Measurements from ENCODE around the gene HSPA12B. TPM values are rescaled to one million over a fixed set of nuclear protein-coding genes. Genes with fewer than 3 reads are reported as not detected.
A peak's percentile ranks its signal among the peaks of the same experiment; 100 is the strongest.

HSPA12B gene
- total RNA-seq, 1 experiment from 2014 or later = 0.21 TPM

DNA sequence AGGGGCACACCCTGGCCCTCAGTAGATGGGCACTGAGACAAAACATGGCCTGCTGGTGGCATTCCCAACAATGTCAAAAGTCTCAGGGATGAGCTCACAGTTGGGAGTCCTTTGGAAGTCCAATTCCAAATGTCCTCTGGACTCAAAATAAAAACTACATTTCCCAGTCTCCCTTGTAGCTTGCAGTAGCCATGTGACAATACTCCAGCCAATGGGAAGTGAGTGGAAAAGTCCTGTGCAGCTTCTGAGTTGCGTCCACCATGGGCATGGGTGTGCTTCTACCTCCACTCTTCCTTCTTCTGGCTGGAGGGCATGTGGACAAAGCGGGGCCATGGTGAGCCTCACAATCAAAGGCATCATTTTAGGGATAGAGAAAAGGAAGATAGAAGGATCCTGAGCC lies 44.8 kb upstream of the HSPA12B start:
- CTCF ChIA-PET = interaction anchor here (0.6 to 0.7 kb wide), 2 partner anchors 9 to 123 kb away, joined by 4 to 8 read pairs; no protein-coding TSS in a partner anchor
- intact Hi-C loops (cut with micrococcal nuclease; ENCODE audit: unreplicated experiment) (no loop called here), in situ Hi-C loops (cut with HindIII; ENCODE audit: low pct_unique_long_range_greater_than_20kb, low sequenced_read_pairs) (no loop called here)

DNA sequence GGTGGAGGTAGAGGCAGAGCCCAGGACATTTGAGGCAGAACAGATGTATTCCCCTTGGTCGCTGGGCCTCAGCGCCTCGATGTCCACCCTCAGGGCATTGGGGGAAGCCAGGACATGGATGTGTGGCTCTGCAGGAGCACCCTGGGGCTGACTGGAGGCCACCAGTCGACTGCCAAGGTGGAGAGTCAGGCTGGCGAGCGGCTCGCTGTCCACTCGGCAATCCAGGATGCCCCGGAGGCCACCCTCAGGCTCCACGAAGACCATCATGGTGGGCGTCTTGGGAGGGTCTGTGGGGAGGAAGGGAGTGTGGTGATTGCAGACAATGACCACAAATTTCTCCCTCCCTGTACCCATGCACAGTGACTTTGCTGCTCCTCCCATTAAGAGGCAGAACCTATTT lies 42.5 kb upstream of the HSPA12B start:
- in situ Hi-C loops (cut with HindIII; ENCODE audit: low pct_unique_long_range_greater_than_20kb, low sequenced_read_pairs) (no loop called here), intact Hi-C loops (cut with micrococcal nuclease; ENCODE audit: unreplicated experiment) (no loop called here)
- no TSS peak for BruUV-seq (replicated peaks)
- ATAC-seq = no peak
- Histone ChIP-seq H3K4me3 (ENCODE audit: low read depth in 2 of 2, low read length in 2 of 2) (no peak overlapping the region), H3K4me1 (ENCODE audit: control insufficient read depth, insufficient read depth, low read length) (no peaks in the 10 kb centered on the region; the same call in 1 of the 2 replicates), H3K9me3 (ENCODE audit: control insufficient read depth, insufficient read depth, low read depth, low read length) (no peaks in the 10 kb centered on the region), H3K36me3 (ENCODE audit: control insufficient read depth, insufficient read depth, low read length) (no peaks in the 10 kb centered on the region), H3K27me3 (ENCODE audit: control insufficient read depth, insufficient read depth, low read length) (no peaks in the 10 kb centered on the region), H3K27ac (ENCODE audit: low read length) (no peak overlapping the region)
- POLR2A ChIA-PET = no interaction called here
- DNase-seq (ENCODE audit: low read depth, low spot score) = no peak
- CTCF ChIA-PET = no interaction called here
- TF ChIP-seq, protein P1, sequence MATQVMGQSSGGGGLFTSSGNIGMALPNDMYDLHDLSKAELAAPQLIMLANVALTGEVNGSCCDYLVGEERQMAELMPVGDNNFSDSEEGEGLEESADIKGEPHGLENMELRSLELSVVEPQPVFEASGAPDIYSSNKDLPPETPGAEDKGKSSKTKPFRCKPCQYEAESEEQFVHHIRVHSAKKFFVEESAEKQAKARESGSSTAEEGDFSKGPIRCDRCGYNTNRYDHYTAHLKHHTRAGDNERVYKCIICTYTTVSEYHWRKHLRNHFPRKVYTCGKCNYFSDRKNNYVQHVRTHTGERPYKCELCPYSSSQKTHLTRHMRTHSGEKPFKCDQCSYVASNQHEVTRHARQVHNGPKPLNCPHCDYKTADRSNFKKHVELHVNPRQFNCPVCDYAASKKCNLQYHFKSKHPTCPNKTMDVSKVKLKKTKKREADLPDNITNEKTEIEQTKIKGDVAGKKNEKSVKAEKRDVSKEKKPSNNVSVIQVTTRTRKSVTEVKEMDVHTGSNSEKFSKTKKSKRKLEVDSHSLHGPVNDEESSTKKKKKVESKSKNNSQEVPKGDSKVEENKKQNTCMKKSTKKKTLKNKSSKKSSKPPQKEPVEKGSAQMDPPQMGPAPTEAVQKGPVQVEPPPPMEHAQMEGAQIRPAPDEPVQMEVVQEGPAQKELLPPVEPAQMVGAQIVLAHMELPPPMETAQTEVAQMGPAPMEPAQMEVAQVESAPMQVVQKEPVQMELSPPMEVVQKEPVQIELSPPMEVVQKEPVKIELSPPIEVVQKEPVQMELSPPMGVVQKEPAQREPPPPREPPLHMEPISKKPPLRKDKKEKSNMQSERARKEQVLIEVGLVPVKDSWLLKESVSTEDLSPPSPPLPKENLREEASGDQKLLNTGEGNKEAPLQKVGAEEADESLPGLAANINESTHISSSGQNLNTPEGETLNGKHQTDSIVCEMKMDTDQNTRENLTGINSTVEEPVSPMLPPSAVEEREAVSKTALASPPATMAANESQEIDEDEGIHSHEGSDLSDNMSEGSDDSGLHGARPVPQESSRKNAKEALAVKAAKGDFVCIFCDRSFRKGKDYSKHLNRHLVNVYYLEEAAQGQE (IDR thresholded peaks at IDR 0.05; ENCODE audit: insufficient read depth in 1 of 2, low read depth in 2 of 2, low read length in 1 of 2) = no peak
- TF ChIP-seq SIN3A (IDR thresholded peaks at IDR 0.05; ENCODE audit: borderline replicate concordance, insufficient read depth, low read depth, low read length) (no peak), POLR2AphosphoS5 (IDR thresholded peaks at IDR 0.05; ENCODE audit: low read depth, low read length) (no peak), TCF7L2 (IDR thresholded peaks at IDR 0.05; ENCODE audit: low read depth, low read length) (no peak)
- TF ChIP-seq, protein P2, sequence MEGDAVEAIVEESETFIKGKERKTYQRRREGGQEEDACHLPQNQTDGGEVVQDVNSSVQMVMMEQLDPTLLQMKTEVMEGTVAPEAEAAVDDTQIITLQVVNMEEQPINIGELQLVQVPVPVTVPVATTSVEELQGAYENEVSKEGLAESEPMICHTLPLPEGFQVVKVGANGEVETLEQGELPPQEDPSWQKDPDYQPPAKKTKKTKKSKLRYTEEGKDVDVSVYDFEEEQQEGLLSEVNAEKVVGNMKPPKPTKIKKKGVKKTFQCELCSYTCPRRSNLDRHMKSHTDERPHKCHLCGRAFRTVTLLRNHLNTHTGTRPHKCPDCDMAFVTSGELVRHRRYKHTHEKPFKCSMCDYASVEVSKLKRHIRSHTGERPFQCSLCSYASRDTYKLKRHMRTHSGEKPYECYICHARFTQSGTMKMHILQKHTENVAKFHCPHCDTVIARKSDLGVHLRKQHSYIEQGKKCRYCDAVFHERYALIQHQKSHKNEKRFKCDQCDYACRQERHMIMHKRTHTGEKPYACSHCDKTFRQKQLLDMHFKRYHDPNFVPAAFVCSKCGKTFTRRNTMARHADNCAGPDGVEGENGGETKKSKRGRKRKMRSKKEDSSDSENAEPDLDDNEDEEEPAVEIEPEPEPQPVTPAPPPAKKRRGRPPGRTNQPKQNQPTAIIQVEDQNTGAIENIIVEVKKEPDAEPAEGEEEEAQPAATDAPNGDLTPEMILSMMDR (IDR thresholded peaks at IDR 0.05) = no peak

More for the DNA sequence above, 44.8 kb upstream of the HSPA12B start:
- Histone ChIP-seq H3K27ac (ENCODE audit: low read length) (no peak overlapping the region), H3K9me3 (ENCODE audit: control insufficient read depth, insufficient read depth, low read depth, low read length) (no peaks in the 10 kb centered on the region), H3K36me3 (ENCODE audit: control insufficient read depth, insufficient read depth, low read length) (no peaks in the 10 kb centered on the region), H3K27me3 (ENCODE audit: control insufficient read depth, insufficient read depth, low read length) (no peaks in the 10 kb centered on the region), H3K4me1 (ENCODE audit: control insufficient read depth, insufficient read depth, low read length) (no peaks in the 10 kb centered on the region; the same call in 1 of the 2 replicates), H3K4me3 (ENCODE audit: low read depth in 2 of 2, low read length in 2 of 2) (no peak overlapping the region)
- POLR2A ChIA-PET = no interaction called here
- no peak for TF ChIP-seq POLR2AphosphoS5 (IDR thresholded peaks at IDR 0.05; ENCODE audit: low read depth, low read length)
- no peak for TF ChIP-seq TCF7L2 (IDR thresholded peaks at IDR 0.05; ENCODE audit: low read depth, low read length)
- TF ChIP-seq, protein P2 (IDR thresholded peaks at IDR 0.05) = no peak
- TF ChIP-seq, protein P1 (IDR thresholded peaks at IDR 0.05; ENCODE audit: insufficient read depth in 1 of 2, low read depth in 2 of 2, low read length in 1 of 2) = no peak
- TF ChIP-seq SIN3A (IDR thresholded peaks at IDR 0.05; ENCODE audit: borderline replicate concordance, insufficient read depth, low read depth, low read length) = no peak
- ATAC-seq (peak; percentile 53; the same call in 1 of the 2 replicates), DNase-seq (ENCODE audit: low read depth, low spot score) (no peak)
- no TSS peak for BruUV-seq (replicated peaks)
